Upper lobe of left lung (tissue), 4 donors: ENCODE data around the gene ZFX.
"Not testable (repeated sequence)": the region's sequence is repeated elsewhere in the genome, so short reads cannot be mapped to it uniquely, and the experiment has no call there.

Experiments used
- POLR2A ChIP-seq, 4 donors: fragments of 450-650 bp; IDR thresholded peaks; one replicate each; pipeline ENCODE4 v1.5.1; 2016 to 2017; ENCODE audit warnings: antibody characterized with exemption in 4 of 4, mild to moderate bottlenecking in 2 of 4
- TF ChIP-seq, protein P1 (sequence below), 6 experiments: fragments of 450-650 bp in 4 of 6; fragments of 200-600 bp in 2 of 6; sonication (generic) in 2 of 6; IDR thresholded peaks; one replicate each; pipeline ENCODE4 v1.5.1; 2016 to 2019; ENCODE audit warnings: antibody characterized with exemption in 6 of 6

DNA sequence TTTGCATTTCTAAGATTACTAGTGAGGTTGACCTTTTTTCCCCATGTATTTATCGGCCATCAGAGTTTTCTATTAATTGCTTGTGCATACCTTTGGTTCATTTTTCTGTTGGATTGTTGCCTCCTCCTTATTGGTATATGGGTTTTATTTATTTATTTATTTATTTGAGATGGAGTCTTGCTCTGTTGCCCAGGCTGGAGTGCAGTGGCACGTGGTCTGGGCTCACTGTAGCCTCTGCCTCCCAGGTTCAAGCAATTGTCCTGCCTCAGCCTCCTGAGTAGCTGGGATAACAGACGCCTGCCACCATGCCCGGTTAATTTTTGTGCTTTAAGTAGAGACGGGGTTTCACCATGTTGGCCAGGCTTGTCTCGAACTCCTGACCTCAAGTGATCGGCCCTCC is 6.2 kb downstream of the ZFX start:
- TF ChIP-seq POLR2A (IDR thresholded peaks at IDR 0.05) = not testable (repeated sequence)
- TF ChIP-seq, protein P1, sequence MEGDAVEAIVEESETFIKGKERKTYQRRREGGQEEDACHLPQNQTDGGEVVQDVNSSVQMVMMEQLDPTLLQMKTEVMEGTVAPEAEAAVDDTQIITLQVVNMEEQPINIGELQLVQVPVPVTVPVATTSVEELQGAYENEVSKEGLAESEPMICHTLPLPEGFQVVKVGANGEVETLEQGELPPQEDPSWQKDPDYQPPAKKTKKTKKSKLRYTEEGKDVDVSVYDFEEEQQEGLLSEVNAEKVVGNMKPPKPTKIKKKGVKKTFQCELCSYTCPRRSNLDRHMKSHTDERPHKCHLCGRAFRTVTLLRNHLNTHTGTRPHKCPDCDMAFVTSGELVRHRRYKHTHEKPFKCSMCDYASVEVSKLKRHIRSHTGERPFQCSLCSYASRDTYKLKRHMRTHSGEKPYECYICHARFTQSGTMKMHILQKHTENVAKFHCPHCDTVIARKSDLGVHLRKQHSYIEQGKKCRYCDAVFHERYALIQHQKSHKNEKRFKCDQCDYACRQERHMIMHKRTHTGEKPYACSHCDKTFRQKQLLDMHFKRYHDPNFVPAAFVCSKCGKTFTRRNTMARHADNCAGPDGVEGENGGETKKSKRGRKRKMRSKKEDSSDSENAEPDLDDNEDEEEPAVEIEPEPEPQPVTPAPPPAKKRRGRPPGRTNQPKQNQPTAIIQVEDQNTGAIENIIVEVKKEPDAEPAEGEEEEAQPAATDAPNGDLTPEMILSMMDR (IDR thresholded peaks at IDR 0.05) = not testable (repeated sequence)
